Middle frontal gyrus (tissue), 1 donor: ENCODE results near the gene ATP1A4.

Experiments used
- DNase-seq: peaks from one replicate; pipeline ENCODE4 v3.0.0-alpha.2; 2015; ENCODE audit warnings: low spot score; ENCODE audit errors: extremely low spot score

ATP1A4 gene

GRCh38 chr1:160144921-160145320, 6.5 kb upstream of the ATP1A4 start:
- DNase-seq = no peak

- DNase-seq = no peak
These were observed 5.3 kb upstream of the ATP1A4 start for GRCh38 chr1:160146107-160146506.

- no peak for DNase-seq
These were observed 3.3 kb upstream of the ATP1A4 start for GRCh38 chr1:160148121-160148520.

DNA sequence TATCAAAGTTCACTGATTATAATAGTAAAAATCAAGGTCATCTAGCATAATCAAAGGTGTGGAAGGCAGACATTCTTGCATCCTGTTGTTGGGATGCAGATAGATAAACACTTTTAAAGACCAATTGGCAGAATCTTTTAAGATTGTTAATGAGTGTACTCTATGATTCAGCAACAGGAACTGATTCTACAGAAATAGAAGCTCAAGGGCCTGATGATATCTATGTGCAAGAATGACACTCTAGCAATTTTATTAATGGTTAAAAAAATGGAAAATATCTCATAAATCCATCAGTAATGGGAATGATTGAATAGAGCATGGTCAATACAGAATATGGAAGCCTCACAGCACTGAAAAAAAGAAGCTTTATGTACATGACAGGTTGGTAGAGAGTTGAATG, 2.2 kb upstream of the ATP1A4 start:
- no peak for DNase-seq

- no peak for DNase-seq
These were observed 1.7 kb upstream of the ATP1A4 start for GRCh38 chr1:160149716-160150115.

GRCh38 chr1:160154790-160155189, 3.4 kb downstream of the ATP1A4 start:
- DNase-seq = no peak

GRCh38 chr1:160156361-160156760, 5.0 kb downstream of the ATP1A4 start:
- DNase-seq = no peak

DNA sequence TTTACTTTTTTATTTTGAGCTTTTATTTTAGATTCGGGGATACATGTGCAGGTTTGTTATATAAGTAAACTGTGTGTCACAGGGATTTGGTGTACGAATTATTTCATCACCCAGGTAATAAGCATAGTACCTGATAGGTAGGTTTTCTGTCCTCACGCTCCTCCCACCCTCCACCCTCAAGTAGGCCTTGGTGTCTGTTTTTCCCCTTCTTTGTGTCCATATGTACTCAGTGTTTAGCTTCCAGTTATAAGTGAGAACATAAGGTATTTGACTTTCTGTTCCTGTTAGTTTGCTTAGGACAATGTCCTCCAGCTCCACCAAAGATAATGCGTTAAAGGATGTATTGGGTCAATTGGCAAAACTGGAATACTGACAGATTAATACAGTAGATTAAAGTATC, 5.8 kb downstream of the ATP1A4 start:
- DNase-seq = no peak

GRCh38 chr1:160158031-160158430, 6.6 kb downstream of the ATP1A4 start:
- DNase-seq = no peak

DNA sequence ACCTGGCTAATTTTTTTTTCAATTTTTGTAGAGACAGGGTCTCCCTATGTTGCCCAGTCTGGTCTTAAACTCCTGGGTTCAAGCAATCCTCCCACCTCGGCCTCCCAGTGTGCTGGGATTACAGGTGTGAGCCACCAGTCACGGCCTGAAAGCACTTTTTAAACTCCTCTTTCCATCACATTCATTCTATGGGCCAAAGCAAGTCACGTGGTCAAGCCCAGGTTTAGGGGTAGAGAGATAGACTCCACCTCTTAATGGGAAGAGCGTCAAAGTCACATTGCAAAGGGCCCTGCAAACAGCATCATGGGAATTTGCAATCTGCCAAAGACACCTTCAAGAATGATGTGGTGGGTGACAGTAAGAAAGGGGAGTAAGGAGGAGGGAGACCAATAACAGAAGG, 7.1 kb downstream of the ATP1A4 start:
- no peak for DNase-seq

DNA sequence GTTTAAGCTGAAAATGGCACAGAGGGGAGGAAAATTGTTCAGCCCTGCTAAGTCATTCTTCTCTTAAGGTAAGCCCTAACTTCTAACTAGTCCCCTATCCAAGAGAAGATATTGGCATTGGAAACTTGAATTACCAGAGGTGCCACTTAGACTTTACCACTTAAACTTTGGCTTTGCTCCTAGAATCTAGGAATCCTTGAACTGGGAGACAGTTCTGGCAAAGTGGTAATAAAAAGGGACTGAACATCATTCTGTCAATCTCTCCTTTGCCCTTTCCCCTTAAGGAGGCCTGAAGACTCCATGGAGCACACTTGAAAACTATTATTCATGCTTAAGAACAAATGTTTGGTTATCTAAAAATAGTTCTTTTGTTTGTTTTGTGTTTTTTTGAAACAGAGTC, 8.4 kb downstream of the ATP1A4 start:
- DNase-seq = no peak

GRCh38 chr1:160161965-160162705, 10.7 kb downstream of the ATP1A4 start:
- no peak for DNase-seq

DNA sequence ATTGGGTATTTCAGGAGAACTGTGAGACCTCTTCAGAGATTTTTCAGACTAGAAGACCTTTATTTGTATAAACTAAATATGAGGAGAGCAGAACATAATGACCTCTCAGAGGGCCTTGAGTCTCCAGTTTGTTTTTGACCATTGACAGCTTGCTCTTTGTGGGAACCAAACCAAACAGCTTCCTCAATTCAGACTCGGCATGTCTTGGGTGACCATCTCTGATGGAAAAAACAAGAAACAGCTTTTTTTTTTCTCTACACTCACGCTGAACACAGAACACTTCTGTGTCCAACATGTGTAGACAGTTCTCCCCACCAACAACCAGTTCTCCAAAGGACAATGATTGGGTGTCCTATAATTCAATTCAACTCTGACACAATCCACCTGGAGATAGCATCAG, 11.5 kb downstream of the ATP1A4 start:
- DNase-seq = no peak

DNA sequence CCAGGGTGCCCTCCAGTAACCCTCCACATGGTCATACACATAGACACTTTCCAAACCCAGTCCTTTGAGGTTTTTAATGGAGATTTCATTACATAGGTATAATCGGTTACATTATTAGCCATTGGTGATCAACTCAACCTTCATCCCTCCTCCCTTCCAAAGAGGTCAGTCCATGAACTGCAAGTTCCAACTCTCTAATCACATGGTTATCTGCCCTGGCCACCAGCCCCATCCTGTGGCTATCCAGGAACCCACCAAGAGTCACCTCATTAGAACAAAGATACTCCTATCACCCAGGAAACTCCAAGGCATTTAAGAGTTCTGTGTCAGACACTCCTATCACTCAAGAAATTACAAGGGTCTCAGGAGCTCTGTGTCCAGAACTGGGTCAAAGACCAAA, 12.2 kb downstream of the ATP1A4 start:
- DNase-seq = no peak

GRCh38 chr1:160164121-160164520, 12.7 kb downstream of the ATP1A4 start:
- DNase-seq = no peak

- DNase-seq = no peak
These were observed 14.9 kb downstream of the ATP1A4 start for GRCh38 chr1:160166166-160166868.

- no peak for DNase-seq
These were observed 15.7 kb downstream of the ATP1A4 start for GRCh38 chr1:160167056-160167455.

GRCh38 chr1:160167580-160167979, 16.2 kb downstream of the ATP1A4 start:
- DNase-seq = no peak

DNA sequence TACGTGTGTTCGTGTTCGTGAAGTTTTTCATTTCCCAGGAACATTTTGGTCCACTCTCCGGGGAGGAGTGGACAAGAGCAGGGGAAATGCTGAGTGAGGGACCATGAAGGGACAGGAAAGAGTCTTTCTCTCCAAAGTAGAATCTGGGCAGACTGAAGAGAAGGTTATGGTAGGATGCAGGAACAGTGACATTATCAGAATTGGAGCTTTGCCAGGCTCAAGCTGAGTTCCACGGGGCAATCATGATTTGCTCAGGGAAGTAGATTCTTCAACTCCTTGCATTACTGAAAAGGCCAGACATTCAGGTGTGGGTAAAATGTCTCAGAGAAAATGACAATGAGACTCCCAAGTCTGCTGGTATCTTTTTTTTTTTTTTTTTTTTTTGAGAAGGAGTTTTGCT, 16.6 kb downstream of the ATP1A4 start:
- no peak for DNase-seq

DNA sequence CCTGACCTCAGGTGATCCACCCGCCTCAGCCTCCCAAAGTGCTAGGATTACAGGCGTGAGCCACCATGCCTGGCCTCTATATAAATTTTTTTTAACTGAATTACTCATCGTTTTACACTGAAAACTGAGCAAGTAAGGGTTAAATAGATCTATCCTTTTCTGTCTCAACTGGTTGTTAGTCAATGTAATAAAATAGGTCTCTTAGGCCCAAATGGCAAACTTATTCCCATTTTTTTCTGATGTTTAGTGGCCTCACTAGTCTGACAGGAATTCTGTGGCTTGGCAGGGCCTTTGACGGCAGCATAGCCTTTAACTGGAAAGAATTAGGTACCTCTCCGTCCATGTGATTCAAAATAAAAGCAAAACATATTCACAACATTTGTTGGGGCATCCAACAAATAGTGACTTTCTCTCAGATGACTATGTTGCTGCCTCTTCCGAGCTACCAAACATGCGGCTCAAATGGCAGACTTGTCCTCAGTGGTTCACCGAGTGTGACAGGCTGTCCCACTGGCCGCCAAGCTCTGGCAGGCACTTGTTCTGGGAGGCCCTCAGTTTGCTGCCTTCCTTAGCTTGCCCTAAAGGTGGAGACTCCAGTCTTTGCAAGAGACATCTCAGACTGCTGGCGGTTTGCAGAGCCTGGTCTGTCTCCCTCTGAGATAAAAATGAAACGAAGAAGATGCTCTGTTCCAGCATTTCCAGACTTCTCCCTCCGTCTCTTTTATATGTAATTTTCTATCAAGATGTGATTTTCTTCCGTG, 17.4 kb downstream of the ATP1A4 start:
- DNase-seq = no peak

- DNase-seq = no peak
These were observed 18.4 kb downstream of the ATP1A4 start for GRCh38 chr1:160169553-160170399.
